B cell (primary cell): ENCODE measurements around the gene PCDHGA9. TPM values are rescaled to one million over a fixed set of nuclear protein-coding genes. Genes with fewer than 3 reads are reported as not detected.
"Not testable (repeated sequence)": the region's sequence is repeated elsewhere in the genome, so short reads cannot be mapped to it uniquely, and the experiment has no call there.

Experiments
- ATAC-seq: fragments of 200-7000 bp; cut with Tn5 transposase; one replicate; pipeline ENCODE4 v1.10.0; 2021; ENCODE audit warnings: low read depth, mild to moderate bottlenecking, moderate number of reproducible peaks, moderate library complexity
- CTCF ChIA-PET: fragments of 350-600 bp; sonication (Branson Sonifier 250); formaldehyde crosslinking; loops from one replicate; lab custom pipeline; 2021; ENCODE audit warnings: antibody characterized with exemption, inconsistent platforms; lab: Charles Lee
- POLR2A ChIA-PET: fragments of 350-600 bp; sonication (Branson Sonifier 250); formaldehyde crosslinking; loops from one replicate; lab custom pipeline; 2021; ENCODE audit warnings: antibody characterized with exemption; lab: Charles Lee
- DNase-seq: peaks from one replicate; pipeline ENCODE4 v3.0.0; 2013
- H2AFZ ChIP-seq: 2 replicates; pipeline ENCODE4 v1.6.1; 2012; ENCODE audit warnings: mild to moderate bottlenecking, low read depth, low read length; ENCODE audit not compliant: insufficient read depth, poor library complexity, severe bottlenecking
- H3K27ac ChIP-seq, 2 donors: 1 replicate in 1 of 2; 2 replicates in 1 of 2; pipeline ENCODE4 v1.5.1; 2012 to 2013; ENCODE audit warnings: low read length in 2 of 2, mild to moderate bottlenecking in 2 of 2, moderate library complexity in 1 of 2
- H3K27me3 ChIP-seq, 4 experiments: fragments of 200-600 bp in 1 of 4; sonication (generic) in 1 of 4; replicated peaks in 1 of 4; 1 replicate in 2 of 4; 2 replicates in 2 of 4; pipeline versions ENCODE4 v1.6.1 to v1.7.0; 2013 to 2016; ENCODE audit warnings: low read length in 3 of 4, mild to moderate bottlenecking in 2 of 4, mixed read lengths in 1 of 4, moderate library complexity in 1 of 4; ENCODE audit not compliant: insufficient read depth in 4 of 4, control insufficient read depth in 3 of 4; ENCODE audit errors: control extremely low read depth in 1 of 4
- H3K36me3 ChIP-seq, 2 experiments: replicated peaks in 1 of 2; 1 replicate in 1 of 2; 2 replicates in 1 of 2; pipeline versions ENCODE4 v1.6.1 to v1.7.1; 2013; ENCODE audit warnings: low read length in 1 of 2; ENCODE audit not compliant: insufficient read depth in 2 of 2, control insufficient read depth in 1 of 2; ENCODE audit errors: control extremely low read depth in 1 of 2, extremely low read depth in 1 of 2
- H3K4me1 ChIP-seq, 2 donors: fragments of 200-600 bp in 1 of 2; sonication (generic) in 1 of 2; 1 replicate in 1 of 2; 2 replicates in 1 of 2; pipeline versions ENCODE4 v1.5.1 to v1.6.1; 2013 to 2017; ENCODE audit warnings: low read length in 2 of 2; ENCODE audit not compliant: control insufficient read depth in 2 of 2, insufficient read depth in 2 of 2
- H3K4me2 ChIP-seq: replicated peaks from 2 replicates; pipeline ENCODE3; 2012; ENCODE audit warnings: mild to moderate bottlenecking, low read depth, low read length; ENCODE audit not compliant: poor library complexity, severe bottlenecking
- H3K4me3 ChIP-seq, 5 experiments: fragments of 200-600 bp in 1 of 5; sonication (generic) in 1 of 5; 1 replicate in 3 of 5; 2 replicates in 2 of 5; pipeline versions ENCODE4 v1.5.1 to v1.7.0; 2011 to 2016; ENCODE audit warnings: low read length in 4 of 5, mild to moderate bottlenecking in 4 of 5, low read depth in 2 of 5, control low read depth in 1 of 5, moderate library complexity in 1 of 5; ENCODE audit not compliant: insufficient read depth in 1 of 5; ENCODE audit errors: control extremely low read depth in 1 of 5, extremely low read depth in 1 of 5
- H3K79me2 ChIP-seq: fragments of 200-600 bp; sonication (generic); one replicate; pipeline ENCODE4 v1.6.0; 2016; ENCODE audit warnings: low read length; ENCODE audit not compliant: control insufficient read depth, insufficient read depth
- H3K9ac ChIP-seq: fragments of 200-600 bp; sonication (generic); 2 replicates; pipeline ENCODE4 v1.6.1; 2017; ENCODE audit warnings: mild to moderate bottlenecking, low read length, moderate library complexity
- H3K9me3 ChIP-seq, 3 donors: one replicate each; pipeline versions ENCODE4 v1.6.1 to v1.7.1; 2013; ENCODE audit warnings: low read length in 2 of 3; ENCODE audit not compliant: control insufficient read depth in 2 of 3, insufficient read depth in 1 of 3; ENCODE audit errors: control extremely low read depth in 1 of 3
- H4K20me1 ChIP-seq: 2 replicates; pipeline ENCODE4 v1.6.0; 2012; ENCODE audit warnings: mild to moderate bottlenecking, low read length; ENCODE audit not compliant: insufficient read depth, control insufficient read depth, poor library complexity, severe bottlenecking
- H3K27ac Mint-ChIP-seq: one replicate; pipeline ENCODE4 v1.8.0; 2021; ENCODE audit warnings: mixed read lengths
- H3K27me3 Mint-ChIP-seq: one replicate; pipeline ENCODE4 v1.8.0; 2021; ENCODE audit warnings: mixed read lengths
- H3K4me1 Mint-ChIP-seq: one replicate; pipeline ENCODE4 v1.8.0; 2021; ENCODE audit warnings: mixed read lengths
- H3K4me3 Mint-ChIP-seq: one replicate; pipeline ENCODE4 v1.8.0; 2021; ENCODE audit warnings: mixed read lengths
- H3K9me3 Mint-ChIP-seq: one replicate; pipeline ENCODE4 v1.8.0; 2022; ENCODE audit warnings: mixed read lengths; ENCODE audit not compliant: insufficient read depth
- CTCF ChIP-seq: fragments of 200-600 bp; IDR thresholded peaks from one replicate; pipeline ENCODE4 v1.8.0; 2022; ENCODE audit warnings: antibody characterized with exemption, mild to moderate bottlenecking
- EZH2 ChIP-seq: IDR thresholded peaks from 2 replicates; pipeline ENCODE4 v1.6.1; 2012; ENCODE audit warnings: borderline replicate concordance, low read depth, mild to moderate bottlenecking, moderate library complexity, low read length; ENCODE audit not compliant: insufficient read depth, poor library complexity, severe bottlenecking
- WGBS: methylation state at CpG from one replicate; pipeline ENCODE4 v1.1.5; 2013; ENCODE audit warnings: missing lambda C conversion rate; ENCODE audit not compliant: insufficient coverage; 5-methylcytosine and 5-hydroxymethylcytosine counted together
- intact Hi-C: fragments of 100-400 bp; cut with micrococcal nuclease; formaldehyde crosslinking; loops from one replicate; pipeline ENCODE4 v1.10.0; 2022
- polyA plus RNA-seq: library from polyadenylated mRNA; depleted of rRNA; stranded (reverse); fragments of >200 nt; gene quantifications from 2 replicates; pipeline ENCODE4 v1.2.3, GENCODE V29; 2012
- total RNA-seq, 2 donors: library from RNA; stranded (reverse); fragments of 120-200 nt in 1 of 2; gene quantifications; 1 replicate in 1 of 2; 2 replicates in 1 of 2; pipeline versions ENCODE4 v1.2.3 to v1.2.4, GENCODE V29; 2013 to 2022

PCDHGA9 gene
- total and polyA plus RNA-seq, 2 donors (not counting 1 experiment from before 2014, with no cell fraction given) = 0.19 to 2.5 TPM

DNA sequence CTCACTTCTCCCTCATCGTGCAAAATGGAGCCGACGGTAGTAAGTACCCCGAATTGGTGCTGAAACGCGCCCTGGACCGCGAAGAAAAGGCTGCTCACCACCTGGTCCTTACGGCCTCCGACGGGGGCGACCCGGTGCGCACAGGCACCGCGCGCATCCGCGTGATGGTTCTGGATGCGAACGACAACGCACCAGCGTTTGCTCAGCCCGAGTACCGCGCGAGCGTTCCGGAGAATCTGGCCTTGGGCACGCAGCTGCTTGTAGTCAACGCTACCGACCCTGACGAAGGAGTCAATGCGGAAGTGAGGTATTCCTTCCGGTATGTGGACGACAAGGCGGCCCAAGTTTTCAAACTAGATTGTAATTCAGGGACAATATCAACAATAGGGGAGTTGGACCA is 28.7 kb downstream of the PCDHGA9 start:
- H3K4me1 ChIP-seq = peaks cover 15 to 17% of the 10 kb centered on the region in 2 donors
- 24% methylated on average over 37 of the region's 37 CpGs for WGBS
- Mint-ChIP-seq H3K9me3 (peaks cover 3% of the 10 kb centered on the region), H3K27ac (peak overlapping the region; percentile 29), H3K4me3 (peak overlapping the region; percentile 86), H3K4me1 (peaks cover 7% of the 10 kb centered on the region), H3K27me3 (peaks cover 40% of the 10 kb centered on the region)
- H3K27ac ChIP-seq = no peak overlapping the region
- POLR2A ChIA-PET = interaction anchor here (1.6 kb wide), 1 partner anchor 133 kb away, joined by 7 read pairs; no protein-coding TSS in a partner anchor
- H3K27me3 ChIP-seq = peaks cover 0 to 52% (median 24%) of the 10 kb centered on the region in 4 experiments
- H3K4me3 ChIP-seq = peak overlapping the region in 4 of 5 experiments; percentile 30 to 35 (median 32)
- H3K9me3 ChIP-seq = peaks cover 0 to 52% (median 26%) of the 10 kb centered on the region in 3 donors
- no peaks in the 10 kb centered on the region for H3K79me2 ChIP-seq
- no peaks in the 10 kb centered on the region for H4K20me1 ChIP-seq
- peak overlapping the region; percentile 34 for H3K9ac ChIP-seq
- TF ChIP-seq EZH2 (no peak), CTCF (no peak)
- no peaks in the 10 kb centered on the region for H3K36me3 ChIP-seq
- peak overlapping the region; percentile 49 for H2AFZ ChIP-seq
- peak; percentile 56 for DNase-seq
- CTCF ChIA-PET = interaction anchor here (1.0 to 4.4 kb wide), 19 partner anchors 10 to 676 kb away, joined by 3 to 68 read pairs (median 10); partner anchors contain the start of genes PCDHGA10, PCDHGA11, PCDHGB6 and PCDHGB7
- intact Hi-C loops = loop anchor here (2.0 kb wide), 1 partner anchor 188 kb away; the partner anchor contains the start of gene DIAPH1
- peak; percentile 31 for ATAC-seq
- H3K4me2 ChIP-seq = peak overlapping the region; percentile 38

DNA sequence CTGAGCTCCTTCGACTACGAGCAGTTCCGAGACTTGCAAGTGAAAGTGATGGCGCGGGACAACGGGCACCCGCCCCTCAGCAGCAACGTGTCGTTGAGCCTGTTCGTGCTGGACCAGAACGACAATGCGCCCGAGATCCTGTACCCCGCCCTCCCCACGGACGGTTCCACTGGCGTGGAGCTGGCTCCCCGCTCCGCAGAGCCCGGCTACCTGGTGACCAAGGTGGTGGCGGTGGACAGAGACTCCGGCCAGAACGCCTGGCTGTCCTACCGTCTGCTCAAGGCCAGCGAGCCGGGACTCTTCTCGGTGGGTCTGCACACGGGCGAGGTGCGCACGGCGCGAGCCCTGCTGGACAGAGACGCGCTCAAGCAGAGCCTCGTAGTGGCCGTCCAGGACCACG is 29.7 kb downstream of the PCDHGA9 start:
- H3K4me3 ChIP-seq, H3K79me2 ChIP-seq, DNase-seq, H3K36me3 ChIP-seq, intact Hi-C loops, H3K9me3 Mint-ChIP-seq, H3K9ac ChIP-seq, ATAC-seq, H3K4me2 ChIP-seq, H3K4me1 Mint-ChIP-seq, H4K20me1 ChIP-seq, POLR2A ChIA-PET, H3K27ac Mint-ChIP-seq, H3K27ac ChIP-seq: not testable (repeated sequence)
- 44% methylated on average over 27 of the region's 38 CpGs for WGBS
- H3K9me3 ChIP-seq = peaks cover 0 to 50% (median 26%) of the 10 kb centered on the region in 3 donors
- peak overlapping the region; percentile 49 for H2AFZ ChIP-seq
- H3K4me3 Mint-ChIP-seq = peak overlapping the region; percentile 86
- peaks cover 15 to 17% of the 10 kb centered on the region in 2 donors for H3K4me1 ChIP-seq
- H3K27me3 Mint-ChIP-seq = peaks cover 33% of the 10 kb centered on the region
- CTCF ChIA-PET = interaction anchor here (2.4 to 4.4 kb wide), 4 partner anchors 11 to 126 kb away, joined by 15 to 31 read pairs (median 20); partner anchors contain the start of genes PCDHGA10, PCDHGA11 and PCDHGB7
- H3K27me3 ChIP-seq = peaks cover 0 to 43% (median 20%) of the 10 kb centered on the region in 4 experiments

DNA sequence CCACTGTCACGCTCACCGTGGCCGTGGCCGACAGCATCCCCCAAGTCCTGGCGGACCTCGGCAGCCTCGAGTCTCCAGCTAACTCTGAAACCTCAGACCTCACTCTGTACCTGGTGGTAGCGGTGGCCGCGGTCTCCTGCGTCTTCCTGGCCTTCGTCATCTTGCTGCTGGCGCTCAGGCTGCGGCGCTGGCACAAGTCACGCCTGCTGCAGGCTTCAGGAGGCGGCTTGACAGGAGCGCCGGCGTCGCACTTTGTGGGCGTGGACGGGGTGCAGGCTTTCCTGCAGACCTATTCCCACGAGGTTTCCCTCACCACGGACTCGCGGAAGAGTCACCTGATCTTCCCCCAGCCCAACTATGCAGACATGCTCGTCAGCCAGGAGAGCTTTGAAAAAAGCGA is 30.1 kb downstream of the PCDHGA9 start:
- 40% methylated on average over 22 of the region's 29 CpGs for WGBS
- Histone ChIP-seq H3K4me1 (peaks cover 15 to 17% of the 10 kb centered on the region in 2 donors), H3K27me3 (peaks cover 0 to 39% (median 20%) of the 10 kb centered on the region in 4 experiments), H3K9me3 (peaks cover 0 to 46% (median 26%) of the 10 kb centered on the region in 3 donors)
- H3K27ac Mint-ChIP-seq, H3K36me3 ChIP-seq, H3K4me2 ChIP-seq, H3K4me3 ChIP-seq, H4K20me1 ChIP-seq, H3K9ac ChIP-seq, ATAC-seq, intact Hi-C loops, DNase-seq, H3K4me1 Mint-ChIP-seq, H3K27ac ChIP-seq, H3K79me2 ChIP-seq, H2AFZ ChIP-seq, POLR2A ChIA-PET, H3K9me3 Mint-ChIP-seq, H3K4me3 Mint-ChIP-seq: not testable (repeated sequence)
- H3K27me3 Mint-ChIP-seq = peaks cover 33% of the 10 kb centered on the region
- CTCF ChIA-PET = interaction anchor here (3.1 kb wide), 1 partner anchor 20 kb away, joined by 15 read pairs; the partner anchor contains the start of gene PCDHGA10
